ENCODE results near the gene ADAMTS6. TPM values are rescaled to one million over a fixed set of nuclear protein-coding genes. Genes with fewer than 3 reads are reported as not detected.
A peak's percentile ranks its signal among the peaks of the same experiment; 100 is the strongest.

ADAMTS6 gene
- polyA plus RNA-seq, 1 experiment: 28.0 TPM

GRCh38 chr5:65163698-65164097 lies 318.0 kb downstream of the ADAMTS6 start:
- TF ChIP-seq, protein P1, sequence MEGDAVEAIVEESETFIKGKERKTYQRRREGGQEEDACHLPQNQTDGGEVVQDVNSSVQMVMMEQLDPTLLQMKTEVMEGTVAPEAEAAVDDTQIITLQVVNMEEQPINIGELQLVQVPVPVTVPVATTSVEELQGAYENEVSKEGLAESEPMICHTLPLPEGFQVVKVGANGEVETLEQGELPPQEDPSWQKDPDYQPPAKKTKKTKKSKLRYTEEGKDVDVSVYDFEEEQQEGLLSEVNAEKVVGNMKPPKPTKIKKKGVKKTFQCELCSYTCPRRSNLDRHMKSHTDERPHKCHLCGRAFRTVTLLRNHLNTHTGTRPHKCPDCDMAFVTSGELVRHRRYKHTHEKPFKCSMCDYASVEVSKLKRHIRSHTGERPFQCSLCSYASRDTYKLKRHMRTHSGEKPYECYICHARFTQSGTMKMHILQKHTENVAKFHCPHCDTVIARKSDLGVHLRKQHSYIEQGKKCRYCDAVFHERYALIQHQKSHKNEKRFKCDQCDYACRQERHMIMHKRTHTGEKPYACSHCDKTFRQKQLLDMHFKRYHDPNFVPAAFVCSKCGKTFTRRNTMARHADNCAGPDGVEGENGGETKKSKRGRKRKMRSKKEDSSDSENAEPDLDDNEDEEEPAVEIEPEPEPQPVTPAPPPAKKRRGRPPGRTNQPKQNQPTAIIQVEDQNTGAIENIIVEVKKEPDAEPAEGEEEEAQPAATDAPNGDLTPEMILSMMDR (IDR thresholded peaks at IDR 0.05; ENCODE audit: insufficient read depth, low read depth, low read length): no peak
- ChIA-PET POLR2A (no interaction called here), CTCF (no interaction called here)
- H3K27me3 ChIP-seq (ENCODE audit: control insufficient read depth, insufficient read depth, low read length): no peaks in the 10 kb centered on the region
- DNase-seq (ENCODE audit: low read depth): peak; percentile 75
- 0 out of 2 replicates have a peak, but pooled peaks cover 2% of the 10 kb centered on the region for H3K36me3 ChIP-seq (ENCODE audit: control insufficient read depth, insufficient read depth, low read length)
- H3K4me3 ChIP-seq (ENCODE audit: low read depth, low read length): no peak overlapping the region

- Histone ChIP-seq H3K27me3 (ENCODE audit: control insufficient read depth, insufficient read depth, low read length) (no peaks in the 10 kb centered on the region), H3K4me3 (ENCODE audit: low read depth, low read length) (no peak overlapping the region), H3K36me3 (ENCODE audit: control insufficient read depth, insufficient read depth, low read length) (0 out of 2 replicates have a peak, but pooled peaks cover 2% of the 10 kb centered on the region)
- no peak for DNase-seq (ENCODE audit: low read depth)
- CTCF ChIA-PET: no interaction called here
- POLR2A ChIA-PET: no interaction called here
- TF ChIP-seq, protein P1 (IDR thresholded peaks at IDR 0.05; ENCODE audit: insufficient read depth, low read depth, low read length): no peak
Observed at GRCh38 chr5:65161655-65162054, 320.1 kb downstream of the ADAMTS6 start.

- TF ChIP-seq, protein P1 (IDR thresholded peaks at IDR 0.05; ENCODE audit: insufficient read depth, low read depth, low read length): no peak
- CTCF ChIA-PET: interaction anchor here (1.7 kb wide), 1 partner anchor 324 kb away, joined by 3 read pairs; the partner anchor contains the start of gene ADAMTS6
- no peak overlapping the region for H3K4me3 ChIP-seq (ENCODE audit: low read depth, low read length)
- POLR2A ChIA-PET: no interaction called here
- 0 out of 2 replicates have a peak, but pooled peaks cover 2% of the 10 kb centered on the region for H3K36me3 ChIP-seq (ENCODE audit: control insufficient read depth, insufficient read depth, low read length)
- DNase-seq (ENCODE audit: low read depth): no peak
- H3K27me3 ChIP-seq (ENCODE audit: control insufficient read depth, insufficient read depth, low read length): no peaks in the 10 kb centered on the region
Observed at GRCh38 chr5:65157906-65158603, 323.7 kb downstream of the ADAMTS6 start.

GRCh38 chr5:65156933-65157332 lies 324.8 kb downstream of the ADAMTS6 start:
- no peaks in the 10 kb centered on the region for H3K27me3 ChIP-seq (ENCODE audit: control insufficient read depth, insufficient read depth, low read length)
- DNase-seq (ENCODE audit: low read depth): no peak
- H3K36me3 ChIP-seq (ENCODE audit: control insufficient read depth, insufficient read depth, low read length): 0 out of 2 replicates have a peak, but pooled peaks cover 2% of the 10 kb centered on the region
- ChIA-PET CTCF (no interaction called here), POLR2A (no interaction called here)
- TF ChIP-seq, protein P1 (IDR thresholded peaks at IDR 0.05; ENCODE audit: insufficient read depth, low read depth, low read length): no peak
- no peak overlapping the region for H3K4me3 ChIP-seq (ENCODE audit: low read depth, low read length)

GRCh38 chr5:65152131-65152530 lies 329.6 kb downstream of the ADAMTS6 start:
- Histone ChIP-seq H3K27me3 (ENCODE audit: control insufficient read depth, insufficient read depth, low read length) (no peaks in the 10 kb centered on the region), H3K36me3 (ENCODE audit: control insufficient read depth, insufficient read depth, low read length) (peaks cover 3% of the 10 kb centered on the region; the same call in 1 of the 2 replicates), H3K4me3 (ENCODE audit: low read depth, low read length) (no peak overlapping the region)
- ChIA-PET CTCF (no interaction called here), POLR2A (interaction anchor here (0.8 kb wide), 1 partner anchor 328 kb away, joined by 26 read pairs; no protein-coding TSS in a partner anchor)
- TF ChIP-seq, protein P1 (IDR thresholded peaks at IDR 0.05; ENCODE audit: insufficient read depth, low read depth, low read length): no peak
- peak; percentile 74 for DNase-seq (ENCODE audit: low read depth)

Data from BJ (cell line).